HepG2 (cell line): ENCODE measurements around the gene UTP15. TPM values are rescaled to one million over a fixed set of nuclear protein-coding genes. Genes with fewer than 3 reads are reported as not detected.
A peak's percentile ranks its signal among the peaks of the same experiment; 100 is the strongest.

Source experiments
- AKAP8 ChIP-seq: sonication (generic); formaldehyde crosslinking; IDR thresholded peaks from 2 replicates; pipeline ENCODE4 v1.5.1; 2020; ENCODE audit warnings: mild to moderate bottlenecking, missing genetic modification reagents
- CCAR2 ChIP-seq: fragments of 200-400 bp; formaldehyde crosslinking; optimal IDR thresholded peaks from 2 replicates; pipeline ENCODE3; 2018; ENCODE audit warnings: low read depth, mild to moderate bottlenecking, low read length, moderate library complexity
- ESRRA ChIP-seq: sonication (generic); formaldehyde crosslinking; IDR thresholded peaks from 2 replicates; pipeline ENCODE4 v1.5.1; 2020; ENCODE audit warnings: mild to moderate bottlenecking, low read depth, missing genetic modification reagents
- FOXO4 ChIP-seq: sonication (generic); formaldehyde crosslinking; conservative IDR thresholded peaks from 2 replicates; pipeline ENCODE4 v1.8.1; 2023; ENCODE audit warnings: missing genetic modification reagents
- FOXP1 ChIP-seq, 2 experiments: fragments of 450-650 bp in 1 of 2; IDR thresholded peaks; 2 replicates each; pipeline ENCODE4 v1.6.1; 2017 to 2018; ENCODE audit warnings: antibody characterized with exemption in 1 of 2
- IKZF1 ChIP-seq: fragments of 450-650 bp; IDR thresholded peaks from 2 replicates; pipeline ENCODE4 v1.7.1; 2016
- NR2C2 ChIP-seq: sonication (generic); formaldehyde crosslinking; IDR thresholded peaks from 2 replicates; pipeline ENCODE4 v1.4.0; 2020; ENCODE audit warnings: missing genetic modification reagents, mild to moderate bottlenecking, moderate library complexity, borderline replicate concordance
- SMAD1 ChIP-seq: sonication (generic); formaldehyde crosslinking; IDR thresholded peaks from 2 replicates; pipeline ENCODE4 v1.4.0; 2020; ENCODE audit warnings: missing genetic modification reagents, low read depth, mild to moderate bottlenecking, borderline replicate concordance
- TBP ChIP-seq: sonication (generic); formaldehyde crosslinking; IDR thresholded peaks from 2 replicates; pipeline ENCODE4 v1.5.0; 2020; ENCODE audit warnings: missing genetic modification reagents
- THAP7 ChIP-seq: sonication (generic); formaldehyde crosslinking; IDR thresholded peaks from 2 replicates; pipeline ENCODE4 v1.8.1; 2023; ENCODE audit warnings: mild to moderate bottlenecking, missing genetic modification reagents
- ZBTB2 ChIP-seq: sonication (generic); formaldehyde crosslinking; IDR thresholded peaks from 2 replicates; pipeline ENCODE4 v1.8.0; 2022; ENCODE audit warnings: low read depth, missing genetic modification reagents
- ZBTB21 ChIP-seq: sonication (generic); formaldehyde crosslinking; IDR thresholded peaks from 2 replicates; pipeline ENCODE4 v1.4.0; 2020; ENCODE audit warnings: missing genetic modification reagents
- ZBTB46 ChIP-seq: sonication (generic); formaldehyde crosslinking; IDR thresholded peaks from 2 replicates; pipeline ENCODE4 v1.4.0; 2020; ENCODE audit warnings: mild to moderate bottlenecking, missing genetic modification reagents, borderline replicate concordance
- ZFP41 ChIP-seq: sonication (generic); formaldehyde crosslinking; IDR thresholded peaks from 2 replicates; pipeline ENCODE4 v1.4.0; 2020; ENCODE audit warnings: mild to moderate bottlenecking, missing genetic modification reagents, borderline replicate concordance
- ZGPAT ChIP-seq: IDR thresholded peaks from 2 replicates; pipeline ENCODE4 v1.6.1; 2016; ENCODE audit warnings: mild to moderate bottlenecking
- ZNF160 ChIP-seq: sonication (generic); formaldehyde crosslinking; IDR thresholded peaks from 2 replicates; pipeline ENCODE4 v1.8.0; 2022; ENCODE audit warnings: mild to moderate bottlenecking, inconsistent platforms, missing genetic modification reagents
- ZNF30 ChIP-seq: sonication (generic); formaldehyde crosslinking; IDR thresholded peaks from 2 replicates; pipeline ENCODE4 v1.5.0; 2020; ENCODE audit warnings: mild to moderate bottlenecking, missing genetic modification reagents
- ZNF543 ChIP-seq: sonication (generic); formaldehyde crosslinking; IDR thresholded peaks from 2 replicates; pipeline ENCODE4 v1.4.0; 2020; ENCODE audit warnings: mild to moderate bottlenecking, missing genetic modification reagents
- ZNF589 ChIP-seq: sonication (generic); formaldehyde crosslinking; conservative IDR thresholded peaks from 2 replicates; pipeline ENCODE4 v1.8.0; 2022; ENCODE audit warnings: mild to moderate bottlenecking, moderate library complexity, missing genetic modification reagents
- ZNF672 ChIP-seq: sonication (generic); formaldehyde crosslinking; IDR thresholded peaks from 2 replicates; pipeline ENCODE4 v1.8.1; 2022; ENCODE audit warnings: missing genetic modification reagents
- ZNF737 ChIP-seq: sonication (generic); formaldehyde crosslinking; IDR thresholded peaks from 2 replicates; pipeline ENCODE4 v1.5.0; 2020; ENCODE audit warnings: missing genetic modification reagents, mild to moderate bottlenecking, borderline replicate concordance
- ZNF788 ChIP-seq: sonication (generic); formaldehyde crosslinking; IDR thresholded peaks from 2 replicates; pipeline ENCODE4 v1.5.0; 2020; ENCODE audit warnings: mild to moderate bottlenecking, missing genetic modification reagents, borderline replicate concordance
- ZZZ3 ChIP-seq: sonication (generic); formaldehyde crosslinking; IDR thresholded peaks from 2 replicates; pipeline ENCODE4 v1.4.0; 2020; ENCODE audit warnings: missing genetic modification reagents, mild to moderate bottlenecking, borderline replicate concordance
- polyA plus RNA-seq, 8 experiments: library from polyadenylated mRNA; depleted of rRNA in 3 of 8; stranded (reverse) in 7 of 8; unstranded in 1 of 8; fragments of >200 nt; fragmentation: Illumina TruSeq in 4 of 8; extraction: Trizol in 4 of 8; gene quantifications; 2 replicates each; pipeline versions ENCODE4 v1.2.1 to v1.2.3, GENCODE V29; 2011 to 2016; ENCODE audit warnings: low read depth in 4 of 8, missing spikeins in 1 of 8, mixed read lengths in 1 of 8; ENCODE audit not compliant: insufficient read depth in 1 of 8
- total RNA-seq, 5 experiments: library from RNA; depleted of rRNA; stranded (reverse); fragments of >200 nt; fragmentation: Illumina TruSeq; extraction: Trizol; gene quantifications; 2 replicates each; pipeline ENCODE4 v1.2.3, GENCODE V29; 2016; ENCODE audit warnings: low read depth in 1 of 5

Gene UTP15
- total and polyA plus RNA-seq, 2 of the 13 experiments (the other 11 are each of a cell fraction or from before 2014, with no cell fraction given): 7.3 to 35.8 TPM

- no peak for TF ChIP-seq THAP7 (CRISPR knock-in tag)
- TF ChIP-seq ESRRA (CRISPR knock-in tag): no peak; the same call in 1 of the 2 replicates
- TF ChIP-seq ZNF543: no peak
- TF ChIP-seq AKAP8 (CRISPR knock-in tag): no peak
- 0 out of 2 replicates have a peak, but pooled peaks have one; percentile 23 for TF ChIP-seq NR2C2 (CRISPR knock-in tag)
- no peak for TF ChIP-seq ZNF30 (CRISPR knock-in tag)
- no peak for TF ChIP-seq ZNF737 (CRISPR knock-in tag)
- no peak for TF ChIP-seq FOXP1 (IDR thresholded peaks at IDR 0.05)
- TF ChIP-seq FOXP1 (CRISPR knock-in tag; IDR thresholded peaks at IDR 0.05): no peak
- TF ChIP-seq FOXO4 (CRISPR knock-in tag): no peak
- TF ChIP-seq IKZF1: no peak
- TF ChIP-seq ZNF788 (CRISPR knock-in tag): 0 out of 2 replicates have a peak, but pooled peaks have one; percentile 36
- TF ChIP-seq ZBTB46: no peak
- TF ChIP-seq ZBTB2 (CRISPR knock-in tag): peak; percentile 69; the same call in 1 of the 2 replicates
- TF ChIP-seq ZGPAT (CRISPR knock-in tag): peak; percentile 56; the same call in 1 of the 2 replicates
- no peak for TF ChIP-seq SMAD1
- TF ChIP-seq ZZZ3: no peak
- TF ChIP-seq ZNF160 (CRISPR knock-in tag): no peak
- TF ChIP-seq TBP: no peak
- no peak for TF ChIP-seq CCAR2
- TF ChIP-seq ZFP41 (CRISPR knock-in tag): no peak
- TF ChIP-seq ZNF672 (CRISPR knock-in tag): no peak
- peak; percentile 68; the same call in 1 of the 2 replicates for TF ChIP-seq ZNF589 (CRISPR knock-in tag)
- no peak for TF ChIP-seq ZBTB21
Measured at GRCh38 chr5:73625944-73626811, 60.6 kb downstream of the UTP15 start, which contains the start of gene ARHGEF28 (continued).
